HepG2 (cell line): Measurements from ENCODE around the gene ZNF12. TPM values are rescaled to one million over a fixed set of nuclear protein-coding genes. Genes with fewer than 3 reads are reported as not detected.
A peak's percentile ranks its signal among the peaks of the same experiment; 100 is the strongest.

Experiments
- ATAC-seq: fragments of 200-7000 bp; cut with Tn5 transposase; 3 replicates; pipeline ENCODE4 v1.9.1; 2020; ENCODE audit warnings: mild to moderate bottlenecking, moderate library complexity
- BruUV-seq: library from RNA; stranded (reverse); fragments of 400-500 nt; replicated peaks from 2 replicates; lab custom pipeline; 2021; lab: Mats Ljungman, UMichigan
- CTCF ChIA-PET: fragments of 300-600 bp; formaldehyde crosslinking; extraction: SDS; loops from one replicate; lab custom pipeline; 2021; ENCODE audit warnings: low total read pairs, inconsistent platforms, low intra/inter-chr PET ratio; lab: Yijun Ruan, JAX
- POLR2A ChIA-PET: fragments of 350-600 bp; sonication (Branson Sonifier 250); formaldehyde crosslinking; loops from one replicate; lab custom pipeline; 2020; ENCODE audit warnings: antibody characterized with exemption, inconsistent platforms; lab: Yijun Ruan, JAX
- DNase-seq: peaks from one replicate; pipeline ENCODE4 v3.0.0-alpha.2; 2015; ENCODE audit warnings: low spot score
- FAIRE-seq: peaks from 3 replicates; lab custom pipeline; 2011; peaks lifted over from hg19 to GRCh38; lab: Jason Lieb, UNC
- H2AFZ ChIP-seq: one replicate; pipeline ENCODE4 v1.6.1; 2011; ENCODE audit warnings: low read length, inconsistent platforms
- H3K27ac ChIP-seq: fragments of 300-600 bp; 3 replicates; pipeline ENCODE4 v1.8.0; 2011; ENCODE audit warnings: mixed run types, mild to moderate bottlenecking, mixed read lengths, low read length, inconsistent platforms; ENCODE audit not compliant: insufficient read depth; ENCODE audit errors: extremely low read length
- H3K27me3 ChIP-seq, 2 experiments: fragments of 200-600 bp in 1 of 2; 2 replicates in 1 of 2; 3 replicates in 1 of 2; pipeline versions ENCODE4 v1.6.0 to v1.8.0; 2011; ENCODE audit warnings: low read length in 2 of 2, mild to moderate bottlenecking in 2 of 2, moderate library complexity in 2 of 2, inconsistent platforms in 1 of 2; ENCODE audit not compliant: insufficient read depth in 2 of 2, control insufficient read depth in 1 of 2
- H3K36me3 ChIP-seq, 2 experiments: fragments of 200-600 bp in 1 of 2; replicated peaks in 1 of 2; 2 replicates in 1 of 2; 3 replicates in 1 of 2; pipeline versions ENCODE4 v1.5.1 to v1.8.0; 2011; ENCODE audit warnings: low read length in 2 of 2, inconsistent platforms in 1 of 2; ENCODE audit not compliant: insufficient read depth in 2 of 2, control insufficient read depth in 1 of 2
- H3K4me1 ChIP-seq: 2 replicates; pipeline ENCODE4 v1.5.1; 2012; ENCODE audit warnings: low read length, inconsistent platforms; ENCODE audit not compliant: insufficient read depth
- H3K4me2 ChIP-seq: 2 replicates; pipeline ENCODE4 v1.6.0; 2011; ENCODE audit warnings: low read depth, low read length, inconsistent platforms
- H3K4me3 ChIP-seq, 3 experiments: fragments of 200-600 bp in 1 of 3; sonication (generic), shearing (Covaris generic) in 1 of 3; replicated peaks in 1 of 3; 2 replicates each; pipeline ENCODE4 v1.5.1; 2011 to 2016; ENCODE audit warnings: low read length in 3 of 3, inconsistent platforms in 2 of 3, low read depth in 2 of 3, mild to moderate bottlenecking in 2 of 3, control low read depth in 1 of 3, mixed read lengths in 1 of 3; ENCODE audit not compliant: insufficient read depth in 1 of 3
- H3K79me2 ChIP-seq: one replicate; pipeline ENCODE4 v1.6.1; 2011; ENCODE audit warnings: low read length, inconsistent platforms; ENCODE audit not compliant: insufficient read depth
- H3K9ac ChIP-seq: 2 replicates; pipeline ENCODE4 v1.6.0; 2011; ENCODE audit warnings: mild to moderate bottlenecking, low read depth, low read length, inconsistent platforms; ENCODE audit not compliant: insufficient read depth
- H3K9me3 ChIP-seq: 2 replicates; pipeline ENCODE4 v1.5.1; 2012; ENCODE audit warnings: mild to moderate bottlenecking, low read length
- H4K20me1 ChIP-seq: 2 replicates; pipeline ENCODE4 v1.6.0; 2011; ENCODE audit warnings: inconsistent platforms, mild to moderate bottlenecking, low read length, moderate library complexity; ENCODE audit not compliant: insufficient read depth
- HDAC1 ChIP-seq: sonication (generic); formaldehyde crosslinking; IDR thresholded peaks from 2 replicates; pipeline ENCODE4 v1.5.1; 2020; ENCODE audit warnings: mild to moderate bottlenecking, missing genetic modification reagents
- KDM5B ChIP-seq: sonication (generic); formaldehyde crosslinking; IDR thresholded peaks from 2 replicates; pipeline ENCODE4 v1.4.0; 2020; ENCODE audit warnings: missing genetic modification reagents, mild to moderate bottlenecking, borderline replicate concordance
- MTF1 ChIP-seq: sonication (generic); formaldehyde crosslinking; IDR thresholded peaks from 2 replicates; pipeline ENCODE4 v1.5.0; 2020; ENCODE audit warnings: missing genetic modification reagents
- NFATC3 ChIP-seq: sonication (generic); formaldehyde crosslinking; IDR thresholded peaks from 2 replicates; pipeline ENCODE4 v1.5.1; 2020; ENCODE audit warnings: mild to moderate bottlenecking, missing genetic modification reagents
- SALL1 ChIP-seq: sonication (generic); formaldehyde crosslinking; IDR thresholded peaks from 2 replicates; pipeline ENCODE4 v1.8.0; 2022; ENCODE audit warnings: mild to moderate bottlenecking, missing genetic modification reagents
- YEATS2 ChIP-seq: sonication (generic); formaldehyde crosslinking; IDR thresholded peaks from 2 replicates; pipeline ENCODE4 v1.4.0; 2020; ENCODE audit warnings: missing genetic modification reagents, borderline replicate concordance
- ZNF292 ChIP-seq: sonication (generic); formaldehyde crosslinking; IDR thresholded peaks from 2 replicates; pipeline ENCODE4 v1.8.1; 2022; ENCODE audit warnings: mild to moderate bottlenecking, low read depth, missing genetic modification reagents, borderline replicate concordance
- ZNF44 ChIP-seq: sonication (generic); formaldehyde crosslinking; IDR thresholded peaks from 2 replicates; pipeline ENCODE4 v1.5.1; 2020; ENCODE audit warnings: mild to moderate bottlenecking, missing genetic modification reagents
- ZNF543 ChIP-seq: sonication (generic); formaldehyde crosslinking; IDR thresholded peaks from 2 replicates; pipeline ENCODE4 v1.4.0; 2020; ENCODE audit warnings: mild to moderate bottlenecking, missing genetic modification reagents
- ZNF660 ChIP-seq: sonication (generic); formaldehyde crosslinking; IDR thresholded peaks from 2 replicates; pipeline ENCODE4 v1.5.1; 2020; ENCODE audit warnings: mild to moderate bottlenecking, low read depth, missing genetic modification reagents, borderline replicate concordance
- ZNF703 ChIP-seq: sonication (generic); formaldehyde crosslinking; IDR thresholded peaks from 2 replicates; pipeline ENCODE4 v1.5.1; 2020; ENCODE audit warnings: missing genetic modification reagents, mild to moderate bottlenecking, moderate library complexity, borderline replicate concordance
- WGBS: methylation state at CpG from one replicate; pipeline ENCODE4 v1.1.6; 2017; ENCODE audit warnings: low lambda C conversion rate; 5-methylcytosine and 5-hydroxymethylcytosine counted together
- in situ Hi-C: cut with HindIII; loops from 2 replicates; pipeline ENCODE4 v1.10.0; 2017; ENCODE audit warnings: low pct_unique_long_range_greater_than_20kb; ENCODE audit not compliant: extremely low pct_ligation_motif_present
- intact Hi-C: fragments of 100-400 bp; cut with micrococcal nuclease; formaldehyde crosslinking; loops from one replicate; pipeline ENCODE4 v1.10.0; 2022; ENCODE audit not compliant: unreplicated experiment
- polyA plus RNA-seq, 8 experiments: library from polyadenylated mRNA; depleted of rRNA in 3 of 8; stranded (reverse) in 7 of 8; unstranded in 1 of 8; fragments of >200 nt; fragmentation: Illumina TruSeq in 4 of 8; extraction: Trizol in 4 of 8; gene quantifications; 2 replicates each; pipeline versions ENCODE4 v1.2.1 to v1.2.3, GENCODE V29; 2011 to 2016; ENCODE audit warnings: low read depth in 4 of 8, missing spikeins in 1 of 8, mixed read lengths in 1 of 8; ENCODE audit not compliant: insufficient read depth in 1 of 8
- total RNA-seq, 5 experiments: library from RNA; depleted of rRNA; stranded (reverse); fragments of >200 nt; fragmentation: Illumina TruSeq; extraction: Trizol; gene quantifications; 2 replicates each; pipeline ENCODE4 v1.2.3, GENCODE V29; 2016; ENCODE audit warnings: low read depth in 1 of 5
- TF ChIP-seq, protein P1 (sequence below): sonication (generic); formaldehyde crosslinking; IDR thresholded peaks from 2 replicates; pipeline ENCODE4 v1.5.1; 2020; ENCODE audit warnings: missing genetic modification reagents, mild to moderate bottlenecking, borderline replicate concordance
- TF ChIP-seq, protein P2 (sequence below): sonication (generic); formaldehyde crosslinking; IDR thresholded peaks from 2 replicates; pipeline ENCODE4 v1.9.0; 2021; ENCODE audit warnings: missing genetic modification reagents, mild to moderate bottlenecking, borderline replicate concordance
- TF ChIP-seq, protein P3 (sequence below): sonication (generic); formaldehyde crosslinking; IDR thresholded peaks from 2 replicates; pipeline ENCODE4 v1.4.0; 2020; ENCODE audit warnings: mild to moderate bottlenecking, missing genetic modification reagents
- TF ChIP-seq, protein P4 (sequence below): sonication (generic); formaldehyde crosslinking; IDR thresholded peaks from 2 replicates; pipeline ENCODE4 v1.4.0; 2020; ENCODE audit warnings: missing genetic modification reagents

The ZNF12 gene
- total and polyA plus RNA-seq, 2 of the 13 experiments (the other 11 are each of a cell fraction or from before 2014, with no cell fraction given) = 21.4 to 22.8 TPM

DNA sequence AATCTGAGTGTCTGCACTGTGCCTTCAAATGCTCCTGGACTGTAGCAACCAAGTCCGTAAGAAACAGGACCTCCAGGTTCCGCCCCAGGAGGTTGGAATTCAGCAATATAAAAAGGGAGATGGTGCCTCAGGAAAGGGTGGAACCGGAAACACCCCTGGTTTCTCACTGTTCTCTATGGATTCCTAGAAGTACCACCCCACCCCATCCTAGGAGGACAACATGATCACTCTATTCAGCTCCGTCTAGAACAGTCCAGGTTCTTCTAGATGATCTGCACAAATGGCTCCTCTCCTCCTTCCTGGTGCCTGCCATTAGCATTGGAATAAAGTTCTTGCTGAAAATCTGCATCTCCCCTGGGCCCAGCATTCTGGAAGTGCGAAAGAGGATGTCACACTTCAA, 7.6 kb upstream of the ZNF12 start (continued):
- TF ChIP-seq, protein P1, sequence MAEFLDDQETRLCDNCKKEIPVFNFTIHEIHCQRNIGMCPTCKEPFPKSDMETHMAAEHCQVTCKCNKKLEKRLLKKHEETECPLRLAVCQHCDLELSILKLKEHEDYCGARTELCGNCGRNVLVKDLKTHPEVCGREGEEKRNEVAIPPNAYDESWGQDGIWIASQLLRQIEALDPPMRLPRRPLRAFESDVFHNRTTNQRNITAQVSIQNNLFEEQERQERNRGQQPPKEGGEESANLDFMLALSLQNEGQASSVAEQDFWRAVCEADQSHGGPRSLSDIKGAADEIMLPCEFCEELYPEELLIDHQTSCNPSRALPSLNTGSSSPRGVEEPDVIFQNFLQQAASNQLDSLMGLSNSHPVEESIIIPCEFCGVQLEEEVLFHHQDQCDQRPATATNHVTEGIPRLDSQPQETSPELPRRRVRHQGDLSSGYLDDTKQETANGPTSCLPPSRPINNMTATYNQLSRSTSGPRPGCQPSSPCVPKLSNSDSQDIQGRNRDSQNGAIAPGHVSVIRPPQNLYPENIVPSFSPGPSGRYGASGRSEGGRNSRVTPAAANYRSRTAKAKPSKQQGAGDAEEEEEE = no peak
- TF ChIP-seq ZNF660 (CRISPR knock-in tag) = no peak

DNA sequence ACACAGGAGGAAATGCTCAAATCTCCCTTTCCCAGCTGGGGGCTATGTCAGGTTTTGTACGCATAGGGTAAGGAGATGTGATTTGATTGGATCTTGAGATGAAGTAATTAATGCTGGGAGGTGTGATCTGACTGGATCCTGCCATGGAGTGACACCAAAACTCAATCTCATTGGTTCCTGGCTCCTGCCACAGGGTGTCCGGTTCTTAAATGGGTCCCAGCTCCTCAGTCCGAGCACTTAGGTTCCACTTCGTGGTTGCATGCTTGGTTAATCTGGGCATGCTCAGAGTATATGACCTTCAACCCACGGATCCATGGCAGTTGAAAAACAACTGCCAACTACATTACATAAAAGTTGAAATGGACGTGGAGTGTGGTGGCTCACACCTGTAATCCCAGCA, 3.1 kb upstream of the ZNF12 start:
- intact Hi-C loops = loop anchor here (10.0 kb wide), 1 partner anchor 115 kb away; the partner anchor contains the start of gene INTS15
- FAIRE-seq (no peak), DNase-seq (peak; percentile 58)
- TF ChIP-seq ZNF44 (CRISPR knock-in tag) (peak; percentile 22; the same call in 1 of the 2 replicates), MTF1 (CRISPR knock-in tag) (no peak), ZNF292 (no peak), HDAC1 (CRISPR knock-in tag) (no peak), KDM5B (no peak), NFATC3 (CRISPR knock-in tag) (no peak), ZNF703 (CRISPR knock-in tag) (no peak), YEATS2 (peak; percentile 48; the same call in 1 of the 2 replicates), ZNF543 (no peak), SALL1 (CRISPR knock-in tag) (peak; percentile 53; the same call in 1 of the 2 replicates)
- TF ChIP-seq, protein P2, sequence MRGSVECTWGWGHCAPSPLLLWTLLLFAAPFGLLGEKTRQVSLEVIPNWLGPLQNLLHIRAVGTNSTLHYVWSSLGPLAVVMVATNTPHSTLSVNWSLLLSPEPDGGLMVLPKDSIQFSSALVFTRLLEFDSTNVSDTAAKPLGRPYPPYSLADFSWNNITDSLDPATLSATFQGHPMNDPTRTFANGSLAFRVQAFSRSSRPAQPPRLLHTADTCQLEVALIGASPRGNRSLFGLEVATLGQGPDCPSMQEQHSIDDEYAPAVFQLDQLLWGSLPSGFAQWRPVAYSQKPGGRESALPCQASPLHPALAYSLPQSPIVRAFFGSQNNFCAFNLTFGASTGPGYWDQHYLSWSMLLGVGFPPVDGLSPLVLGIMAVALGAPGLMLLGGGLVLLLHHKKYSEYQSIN (CRISPR knock-in tag) = no peak
- TF ChIP-seq, protein P3, sequence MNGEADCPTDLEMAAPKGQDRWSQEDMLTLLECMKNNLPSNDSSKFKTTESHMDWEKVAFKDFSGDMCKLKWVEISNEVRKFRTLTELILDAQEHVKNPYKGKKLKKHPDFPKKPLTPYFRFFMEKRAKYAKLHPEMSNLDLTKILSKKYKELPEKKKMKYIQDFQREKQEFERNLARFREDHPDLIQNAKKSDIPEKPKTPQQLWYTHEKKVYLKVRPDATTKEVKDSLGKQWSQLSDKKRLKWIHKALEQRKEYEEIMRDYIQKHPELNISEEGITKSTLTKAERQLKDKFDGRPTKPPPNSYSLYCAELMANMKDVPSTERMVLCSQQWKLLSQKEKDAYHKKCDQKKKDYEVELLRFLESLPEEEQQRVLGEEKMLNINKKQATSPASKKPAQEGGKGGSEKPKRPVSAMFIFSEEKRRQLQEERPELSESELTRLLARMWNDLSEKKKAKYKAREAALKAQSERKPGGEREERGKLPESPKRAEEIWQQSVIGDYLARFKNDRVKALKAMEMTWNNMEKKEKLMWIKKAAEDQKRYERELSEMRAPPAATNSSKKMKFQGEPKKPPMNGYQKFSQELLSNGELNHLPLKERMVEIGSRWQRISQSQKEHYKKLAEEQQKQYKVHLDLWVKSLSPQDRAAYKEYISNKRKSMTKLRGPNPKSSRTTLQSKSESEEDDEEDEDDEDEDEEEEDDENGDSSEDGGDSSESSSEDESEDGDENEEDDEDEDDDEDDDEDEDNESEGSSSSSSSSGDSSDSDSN (CRISPR knock-in tag) = no peak
- TF ChIP-seq, protein P4, sequence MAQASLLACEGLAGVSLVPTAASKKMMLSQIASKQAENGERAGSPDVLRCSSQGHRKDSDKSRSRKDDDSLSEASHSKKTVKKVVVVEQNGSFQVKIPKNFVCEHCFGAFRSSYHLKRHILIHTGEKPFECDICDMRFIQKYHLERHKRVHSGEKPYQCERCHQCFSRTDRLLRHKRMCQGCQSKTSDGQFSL (CRISPR knock-in tag) = no peak

More for the DNA sequence above, 3.1 kb upstream of the ZNF12 start:
- peaks cover 21% of the 10 kb centered on the region for H3K79me2 ChIP-seq
- no peaks in the 10 kb centered on the region; a peak in 2 of 5 replicates for H3K36me3 ChIP-seq
- WGBS = 81% methylated on average over 6 of the region's 6 CpGs
- no TSS peak for BruUV-seq
- POLR2A ChIA-PET = no interaction called here
- H2AFZ ChIP-seq = no peak overlapping the region
- H3K9ac ChIP-seq = no peak overlapping the region
- H3K4me2 ChIP-seq = 0 out of 2 replicates have a peak overlapping the region, but pooled peaks have one; percentile 7
- H3K4me1 ChIP-seq = peaks cover 41% of the 10 kb centered on the region
- peaks cover 12% of the 10 kb centered on the region; the same call in 1 of the 2 replicates for H4K20me1 ChIP-seq
- no peak overlapping the region for H3K4me3 ChIP-seq
- in situ Hi-C loops = no loop called here
- no peaks in the 10 kb centered on the region; a peak in 1 of 5 replicates for H3K27me3 ChIP-seq
- CTCF ChIA-PET = no interaction called here
- peak overlapping the region; percentile 18 for H3K27ac ChIP-seq
- no peaks in the 10 kb centered on the region for H3K9me3 ChIP-seq
- no peak; the same call in 2 of the 3 replicates for ATAC-seq
